K562 (cell line): Measurements from ENCODE around the gene SIRT3. TPM values are rescaled to one million over a fixed set of nuclear protein-coding genes. Genes with fewer than 3 reads are reported as not detected.

ENCODE experiments used
- ATAC-seq: fragments of 200-7000 bp; cut with Tn5 transposase; 3 replicates; pipeline ENCODE4 v1.9.1; 2020; ENCODE audit warnings: moderate library complexity
- BruUV-seq: library from RNA; stranded (reverse); fragments of 400-500 nt; replicated peaks from 2 replicates; lab custom pipeline; 2021; lab: Mats Ljungman, UMichigan
- CTCF ChIA-PET: fragments of 300-600 bp; formaldehyde crosslinking; extraction: SDS; loops from one replicate; lab custom pipeline; 2021; ENCODE audit warnings: low intra/inter-chr PET ratio; lab: Yijun Ruan, JAX
- POLR2A ChIA-PET: fragments of 300-600, 350-650 bp; sonication (Branson Sonifier 250); formaldehyde crosslinking; extraction: SDS; loops from one replicate; lab custom pipeline; 2021; ENCODE audit warnings: antibody characterized with exemption, inconsistent platforms; lab: Yijun Ruan, JAX
- DNase-seq, 4 experiments: peaks; one replicate each; pipeline versions ENCODE4 v3.0.0 to v3.0.0-alpha.2; 2011 to 2018; ENCODE audit warnings: low spot score in 3 of 4, mixed read lengths in 3 of 4; ENCODE audit errors: extremely low read depth in 1 of 4
- FAIRE-seq: peaks from 2 replicates; lab custom pipeline; 2011; peaks lifted over from hg19 to GRCh38; lab: Jason Lieb, UNC
- H2AFZ ChIP-seq: 2 replicates; pipeline ENCODE4 v1.6.0; 2011; ENCODE audit warnings: low read depth, low read length, control low read depth, inconsistent platforms
- H3K27ac ChIP-seq: fragments of 200-600 bp; 3 replicates; pipeline ENCODE4 v1.8.0; 2011; ENCODE audit warnings: low read depth, mild to moderate bottlenecking, control low read depth, inconsistent platforms, low read length, moderate library complexity, mixed read lengths; ENCODE audit errors: extremely low read depth
- H3K27me3 ChIP-seq, 2 experiments: fragments of 300-600 bp in 1 of 2; 2 replicates in 1 of 2; 3 replicates in 1 of 2; pipeline versions ENCODE4 v1.6.0 to v1.8.0; 2011; ENCODE audit warnings: inconsistent platforms in 2 of 2, low read length in 2 of 2, mild to moderate bottlenecking in 1 of 2, mixed read lengths in 1 of 2, moderate library complexity in 1 of 2; ENCODE audit not compliant: control insufficient read depth in 2 of 2, insufficient read depth in 2 of 2
- H3K36me3 ChIP-seq: fragments of 300-600 bp; 3 replicates; pipeline ENCODE4 v1.8.0; 2011; ENCODE audit warnings: mild to moderate bottlenecking, low read length, inconsistent platforms; ENCODE audit not compliant: control insufficient read depth, insufficient read depth
- H3K4me1 ChIP-seq, 2 experiments: fragments of 200-600 bp in 1 of 2; replicated peaks in 1 of 2; 2 replicates in 1 of 2; 3 replicates in 1 of 2; pipeline versions ENCODE4 v1.5.1 to v1.8.0; 2011; ENCODE audit warnings: inconsistent platforms in 2 of 2, low read length in 2 of 2, mild to moderate bottlenecking in 1 of 2, mixed read lengths in 1 of 2, moderate library complexity in 1 of 2; ENCODE audit not compliant: control insufficient read depth in 2 of 2, insufficient read depth in 2 of 2
- H3K4me2 ChIP-seq: 2 replicates; pipeline ENCODE4 v1.6.1; 2011; ENCODE audit warnings: low read length, control low read depth, inconsistent platforms, mixed read lengths; ENCODE audit not compliant: insufficient read depth
- H3K4me3 ChIP-seq: fragments of 200-600 bp; sonication (generic), shearing (Covaris generic); 2 replicates; pipeline ENCODE4 v1.5.1; 2016; ENCODE audit warnings: control low read depth, inconsistent platforms
- H3K79me2 ChIP-seq: fragments of 200-600 bp; 3 replicates; pipeline ENCODE4 v1.8.0; 2011; ENCODE audit warnings: low read length, inconsistent platforms; ENCODE audit not compliant: control insufficient read depth, insufficient read depth
- H3K9ac ChIP-seq, 2 experiments: 2 replicates each; pipeline versions ENCODE4 v1.6.0 to v1.6.1; 2011; ENCODE audit warnings: low read depth in 2 of 2, low read length in 2 of 2, control low read depth in 1 of 2, inconsistent platforms in 1 of 2, mild to moderate bottlenecking in 1 of 2, mixed read lengths in 1 of 2; ENCODE audit not compliant: insufficient read depth in 1 of 2
- H3K9me1 ChIP-seq: one replicate; pipeline ENCODE4 v1.6.0; 2011; ENCODE audit warnings: inconsistent platforms, mild to moderate bottlenecking, low read length, moderate library complexity; ENCODE audit not compliant: control insufficient read depth, insufficient read depth
- H3K9me3 ChIP-seq: replicated peaks from 2 replicates; pipeline ENCODE4 v1.5.1; 2011; ENCODE audit warnings: low read depth, low read length, inconsistent platforms; ENCODE audit not compliant: control insufficient read depth, insufficient read depth
- H4K20me1 ChIP-seq: replicated peaks from 2 replicates; pipeline ENCODE4 v1.6.1; 2011; ENCODE audit warnings: low read length, inconsistent platforms, mixed read lengths; ENCODE audit not compliant: control insufficient read depth, insufficient read depth
- CEBPG ChIP-seq, 3 experiments: fragments of 200-800 bp in 1 of 3; sonication (Bioruptor generic) in 1 of 3; sonication (generic) in 1 of 3; formaldehyde crosslinking in 1 of 3; IDR thresholded peaks in 2 of 3; conservative IDR thresholded peaks in 1 of 3; 2 replicates each; pipeline versions ENCODE4 v1.6.1 to v1.8.0; 2016 to 2022; ENCODE audit warnings: missing compliant biosample characterization in 2 of 3, missing genetic modification characterization in 2 of 3, mild to moderate bottlenecking in 1 of 3, missing genetic modification reagents in 1 of 3
- EP300 ChIP-seq: IDR thresholded peaks from 2 replicates; pipeline ENCODE4 v1.6.1; 2012; ENCODE audit warnings: low read length, improper control_type of control experiment
- FOXK2 ChIP-seq, 2 experiments: fragments of 450-650 bp; IDR thresholded peaks in 1 of 2; conservative IDR thresholded peaks in 1 of 2; 2 replicates each; pipeline ENCODE4 v1.6.1; 2016; ENCODE audit warnings: low read depth in 2 of 2, mild to moderate bottlenecking in 1 of 2
- POLR2A ChIP-seq: fragments of 450-650 bp; conservative IDR thresholded peaks from 2 replicates; pipeline ENCODE4 v1.6.1; 2016
- SAFB2 ChIP-seq: fragments of 200-400 bp; formaldehyde crosslinking; IDR thresholded peaks from 2 replicates; pipeline ENCODE4 v1.6.1; 2018; ENCODE audit warnings: borderline replicate concordance, low read length, low read depth, moderate library complexity; ENCODE audit not compliant: severe bottlenecking
- SMAD1 ChIP-seq: fragments of 150-350 bp; IDR thresholded peaks from 2 replicates; pipeline ENCODE4 v1.6.1; 2014; ENCODE audit warnings: low read length, low read depth; ENCODE audit not compliant: partially characterized antibody
- SMAD3 ChIP-seq: fragments of 450-650 bp; formaldehyde crosslinking; conservative IDR thresholded peaks from 2 replicates; pipeline ENCODE4 v1.4.0; 2020; ENCODE audit warnings: mild to moderate bottlenecking
- SRSF7 ChIP-seq: fragments of 200-400 bp; formaldehyde crosslinking; optimal IDR thresholded peaks from 2 replicates; pipeline ENCODE3; 2017; ENCODE audit warnings: mild to moderate bottlenecking, low read depth, low read length
- SRSF9 ChIP-seq: fragments of 200-400 bp; formaldehyde crosslinking; IDR thresholded peaks from 2 replicates; pipeline ENCODE4 v1.6.1; 2017; ENCODE audit warnings: low read depth, low read length, borderline replicate concordance
- TEAD4 ChIP-seq, 2 experiments: sonication (generic) in 1 of 2; formaldehyde crosslinking in 1 of 2; IDR thresholded peaks; 2 replicates each; pipeline versions ENCODE4 v1.6.1 to v1.8.0; 2012 to 2022; ENCODE audit warnings: borderline replicate concordance in 1 of 2, inconsistent platforms in 1 of 2, low read length in 1 of 2, mild to moderate bottlenecking in 1 of 2, missing genetic modification reagents in 1 of 2
- ZNF224 ChIP-seq: sonication (generic); formaldehyde crosslinking; IDR thresholded peaks from 2 replicates; pipeline ENCODE4 v1.8.0; 2022; ENCODE audit warnings: mild to moderate bottlenecking, missing genetic modification reagents
- WGBS: fragments of 100-300 bp; shearing (Covaris generic); methylation state at CpG from one replicate; pipeline ENCODE4 v1.1.6; 2016; ENCODE audit warnings: low coverage, mixed read lengths; ENCODE audit not compliant: insufficient coverage; ENCODE audit errors: missing lambda C conversion rate; 5-methylcytosine and 5-hydroxymethylcytosine counted together
- in situ Hi-C: fragments of 300-500 bp; cut with MboI; formaldehyde crosslinking; loops from 4 replicates; pipeline ENCODE4 v1.15.0; 2018; ENCODE audit warnings: inconsistent platforms, mixed read lengths
- intact Hi-C: fragments of 100-400 bp; cut with micrococcal nuclease; formaldehyde crosslinking; loops from 2 replicates; pipeline ENCODE4 v1.14.2; 2022
- polyA plus RNA-seq, 8 experiments: library from polyadenylated mRNA; depleted of rRNA in 4 of 8; stranded (reverse) in 5 of 8; unstranded in 3 of 8; fragments of >200 nt; fragmentation: Nextera tagmentation in 2 of 8; fragmentation: Illumina TruSeq in 1 of 8; extraction: Ambion mirVana in 2 of 8; extraction: Trizol in 1 of 8; gene quantifications; 2 replicates each; pipeline versions ENCODE4 v1.2.1 to v1.2.3, GENCODE V29; 2011 to 2014; ENCODE audit warnings: inconsistent platforms in 1 of 8, missing spikeins in 1 of 8
- total RNA-seq, 7 experiments: library from RNA; depleted of rRNA in 6 of 7; stranded (reverse); fragments of >200 nt in 6 of 7; fragmentation: Illumina TruSeq in 2 of 7; extraction: Trizol in 2 of 7; gene quantifications; 2 replicates each; pipeline versions ENCODE4 v1.2.1 to v1.2.3, GENCODE V29; 2011 to 2021; ENCODE audit warnings: low replicate concordance in 1 of 7
- TF ChIP-seq, protein P1 (sequence below): sonication (generic); formaldehyde crosslinking; IDR thresholded peaks from 2 replicates; pipeline ENCODE4 v1.8.1; 2023; ENCODE audit warnings: mild to moderate bottlenecking, missing genetic modification reagents
- TF ChIP-seq, protein P2 (sequence below), 2 experiments: fragments of 450-650 bp in 1 of 2; sonication (generic) in 1 of 2; formaldehyde crosslinking in 1 of 2; IDR thresholded peaks in 1 of 2; conservative IDR thresholded peaks in 1 of 2; 2 replicates each; pipeline versions ENCODE4 v1.6.1 to v1.8.1; 2016 to 2023; ENCODE audit warnings: mild to moderate bottlenecking in 2 of 2, moderate library complexity in 2 of 2, inconsistent platforms in 1 of 2, missing genetic modification reagents in 1 of 2
- TF ChIP-seq, protein P3 (sequence below): fragments of 450-650 bp; IDR thresholded peaks from 2 replicates; pipeline ENCODE4 v1.6.1; 2018; ENCODE audit not compliant: partially characterized antibody

SIRT3 gene
- total and polyA plus RNA-seq, 9 of the 15 experiments (the other 6 are each of a cell fraction or from before 2014, with no cell fraction given) = 1.9 to 27.5 (median 14.5) TPM

DNA sequence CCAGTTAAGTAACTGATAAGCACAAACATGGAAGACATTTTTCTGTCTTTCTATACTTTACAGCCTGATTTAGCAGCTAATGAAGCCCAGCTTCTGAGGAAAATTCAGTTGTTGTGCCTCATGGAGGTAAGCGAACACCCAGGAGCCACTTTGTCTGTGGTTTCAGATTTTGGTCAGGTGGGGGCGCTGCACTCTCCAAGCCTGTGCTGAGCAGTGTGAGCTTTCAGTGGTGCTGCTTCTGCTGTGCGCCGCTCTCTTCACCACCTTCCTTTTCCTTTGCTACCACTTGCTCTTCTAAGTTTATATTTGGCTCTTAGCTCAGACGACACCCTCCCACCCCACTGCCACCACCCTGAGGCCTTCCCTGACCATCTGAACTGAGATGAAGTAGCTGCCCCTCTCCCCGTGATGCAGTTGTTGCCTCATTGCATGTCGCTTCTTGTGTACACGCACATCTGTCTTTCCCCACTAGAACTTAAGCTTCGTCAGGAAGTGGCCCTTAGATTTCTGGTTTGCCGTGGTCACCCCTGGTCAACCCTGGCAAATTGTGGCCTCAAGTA is 14.7 kb upstream of the SIRT3 start:
- Histone ChIP-seq H2AFZ (no peak overlapping the region), H3K9ac (no peak overlapping the region), H4K20me1 (no peaks in the 10 kb centered on the region), H3K4me3 (no peak overlapping the region), H3K4me1 (no peaks in the 10 kb centered on the region), H3K9me3 (no peaks in the 10 kb centered on the region), H3K27me3 (no peaks in the 10 kb centered on the region), H3K27ac (no peak overlapping the region), H3K36me3 (peaks cover 80% of the 10 kb centered on the region), H3K9me1 (no peaks in the 10 kb centered on the region), H3K4me2 (no peak overlapping the region), H3K79me2 (no peaks in the 10 kb centered on the region)
- BruUV-seq = no TSS peak
- in situ Hi-C loops = loop anchor here (5.0 kb wide), 1 partner anchor 106 kb away; no protein-coding TSS in a partner anchor
- ChIA-PET POLR2A (interaction anchor here (0.7 to 2.0 kb wide), 11 partner anchors 10 to 197 kb away, joined by 3 to 9 read pairs (median 3); partner anchors contain the start of genes BET1L, PSMD13 and RIC8A), CTCF (interaction anchor here (0.6 to 1.1 kb wide), 3 partner anchors 39 to 110 kb away, joined by 3 read pairs; no protein-coding TSS in a partner anchor)
- peak; percentile 48 to 76 (median 64) for DNase-seq
- peak; percentile 82 for FAIRE-seq
- ATAC-seq = peak; percentile 97
- WGBS = 79% methylated on average over 8 of the region's 10 CpGs
- intact Hi-C loops = no loop called here
- no peak for TF ChIP-seq SRSF9
- no peak for TF ChIP-seq SRSF7
- TF ChIP-seq, protein P1, sequence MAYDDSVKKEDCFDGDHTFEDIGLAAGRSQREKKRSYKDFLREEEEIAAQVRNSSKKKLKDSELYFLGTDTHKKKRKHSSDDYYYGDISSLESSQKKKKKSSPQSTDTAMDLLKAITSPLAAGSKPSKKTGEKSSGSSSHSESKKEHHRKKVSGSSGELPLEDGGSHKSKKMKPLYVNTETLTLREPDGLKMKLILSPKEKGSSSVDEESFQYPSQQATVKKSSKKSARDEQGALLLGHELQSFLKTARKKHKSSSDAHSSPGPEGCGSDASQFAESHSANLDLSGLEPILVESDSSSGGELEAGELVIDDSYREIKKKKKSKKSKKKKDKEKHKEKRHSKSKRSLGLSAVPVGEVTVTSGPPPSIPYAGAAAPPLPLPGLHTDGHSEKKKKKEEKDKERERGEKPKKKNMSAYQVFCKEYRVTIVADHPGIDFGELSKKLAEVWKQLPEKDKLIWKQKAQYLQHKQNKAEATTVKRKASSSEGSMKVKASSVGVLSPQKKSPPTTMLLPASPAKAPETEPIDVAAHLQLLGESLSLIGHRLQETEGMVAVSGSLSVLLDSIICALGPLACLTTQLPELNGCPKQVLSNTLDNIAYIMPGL (CRISPR knock-in tag) = no peak
- no peak for TF ChIP-seq SAFB2
- no peak for TF ChIP-seq CEBPG (CRISPR knock-in tag; IDR thresholded peaks at IDR 0.05)
- TF ChIP-seq CEBPG (tag; conservative IDR thresholded peaks at IDR 0.05 in 1 of 2, IDR thresholded peaks at IDR 0.05 in 1 of 2) = no peak
- no peak for TF ChIP-seq TEAD4 (IDR thresholded peaks at IDR 0.05; ENCODE audit: low read length)
- no peak for TF ChIP-seq TEAD4 (CRISPR knock-in tag; IDR thresholded peaks at IDR 0.05; ENCODE audit: borderline replicate concordance)
- no peak for TF ChIP-seq SMAD1
- TF ChIP-seq, protein P2, sequence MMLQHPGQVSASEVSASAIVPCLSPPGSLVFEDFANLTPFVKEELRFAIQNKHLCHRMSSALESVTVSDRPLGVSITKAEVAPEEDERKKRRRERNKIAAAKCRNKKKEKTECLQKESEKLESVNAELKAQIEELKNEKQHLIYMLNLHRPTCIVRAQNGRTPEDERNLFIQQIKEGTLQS (IDR thresholded peaks at IDR 0.05) = no peak
- TF ChIP-seq, protein P2 (CRISPR knock-in tag; conservative IDR thresholded peaks at IDR 0.05) = no peak
- no peak for TF ChIP-seq SMAD3 (CRISPR knock-in tag)
- TF ChIP-seq POLR2A = no peak
- no peak for TF ChIP-seq ZNF224 (CRISPR knock-in tag)
- TF ChIP-seq, protein P3, sequence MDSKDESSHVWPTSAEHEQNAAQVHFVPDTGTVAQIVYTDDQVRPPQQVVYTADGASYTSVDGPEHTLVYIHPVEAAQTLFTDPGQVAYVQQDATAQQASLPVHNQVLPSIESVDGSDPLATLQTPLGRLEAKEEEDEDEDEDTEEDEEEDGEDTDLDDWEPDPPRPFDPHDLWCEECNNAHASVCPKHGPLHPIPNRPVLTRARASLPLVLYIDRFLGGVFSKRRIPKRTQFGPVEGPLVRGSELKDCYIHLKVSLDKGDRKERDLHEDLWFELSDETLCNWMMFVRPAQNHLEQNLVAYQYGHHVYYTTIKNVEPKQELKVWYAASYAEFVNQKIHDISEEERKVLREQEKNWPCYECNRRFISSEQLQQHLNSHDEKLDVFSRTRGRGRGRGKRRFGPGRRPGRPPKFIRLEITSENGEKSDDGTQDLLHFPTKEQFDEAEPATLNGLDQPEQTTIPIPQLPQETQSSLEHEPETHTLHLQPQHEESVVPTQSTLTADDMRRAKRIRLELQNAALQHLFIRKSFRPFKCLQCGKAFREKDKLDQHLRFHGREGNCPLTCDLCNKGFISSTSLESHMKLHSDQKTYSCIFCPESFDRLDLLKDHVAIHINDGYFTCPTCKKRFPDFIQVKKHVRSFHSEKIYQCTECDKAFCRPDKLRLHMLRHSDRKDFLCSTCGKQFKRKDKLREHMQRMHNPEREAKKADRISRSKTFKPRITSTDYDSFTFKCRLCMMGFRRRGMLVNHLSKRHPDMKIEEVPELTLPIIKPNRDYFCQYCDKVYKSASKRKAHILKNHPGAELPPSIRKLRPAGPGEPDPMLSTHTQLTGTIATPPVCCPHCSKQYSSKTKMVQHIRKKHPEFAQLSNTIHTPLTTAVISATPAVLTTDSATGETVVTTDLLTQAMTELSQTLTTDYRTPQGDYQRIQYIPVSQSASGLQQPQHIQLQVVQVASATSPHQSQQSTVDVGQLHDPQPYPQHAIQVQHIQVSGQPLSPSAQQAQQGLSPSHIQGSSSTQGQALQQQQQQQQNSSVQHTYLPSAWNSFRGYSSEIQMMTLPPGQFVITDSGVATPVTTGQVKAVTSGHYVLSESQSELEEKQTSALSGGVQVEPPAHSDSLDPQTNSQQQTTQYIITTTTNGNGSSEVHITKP = no peak
- TF ChIP-seq FOXK2 (conservative IDR thresholded peaks at IDR 0.05 in 1 of 2, IDR thresholded peaks at IDR 0.05 in 1 of 2; ENCODE audit: low read depth in 2 of 2) = no peak
- no peak for TF ChIP-seq EP300
